Amniotic stem cell (primary cell): ENCODE measurements around the gene ANAPC15.

ENCODE experiments used
- DNase-seq: peaks from one replicate; lab custom pipeline; 2025; lab: John Stamatoyannopoulos, UW

ANAPC15 gene

GRCh38 chr11:72084965-72085364, 27.5 kb downstream of the ANAPC15 start:
- no peak for DNase-seq

- DNase-seq: no peak
Measured at GRCh38 chr11:72084076-72084475, 28.4 kb downstream of the ANAPC15 start.

- no peak for DNase-seq
Measured at GRCh38 chr11:72083414-72083813, 29.1 kb downstream of the ANAPC15 start.

- no peak for DNase-seq
Measured at GRCh38 chr11:72081821-72082453, 30.6 kb downstream of the ANAPC15 start.

GRCh38 chr11:72081184-72081644, 31.3 kb downstream of the ANAPC15 start:
- DNase-seq: no peak

GRCh38 chr11:72080326-72081183, 31.9 kb downstream of the ANAPC15 start, which contains the start of the genes LRRC51 and NUMA1:
Gene LRRC51, plus strand, starts transcription at chr11:72080850. Its CDS starts 8,234 bp downstream, at chr11:72089084.
Gene NUMA1, minus strand, starts transcription at chr11:72080542. Its CDS starts 44,599 bp downstream, at chr11:72035943.
- peak; percentile 100 for DNase-seq

- DNase-seq: no peak
Measured at GRCh38 chr11:72079819-72080325, 32.6 kb downstream of the ANAPC15 start.

GRCh38 chr11:72078477-72078876, 34.0 kb downstream of the ANAPC15 start:
- no peak for DNase-seq

- no peak for DNase-seq
Measured at GRCh38 chr11:72075756-72076155, 36.7 kb downstream of the ANAPC15 start.

GRCh38 chr11:72075109-72075508, 37.4 kb downstream of the ANAPC15 start:
- DNase-seq: no peak

GRCh38 chr11:72072348-72072747, 40.1 kb downstream of the ANAPC15 start:
- DNase-seq: no peak

GRCh38 chr11:72070491-72070890, 42.0 kb downstream of the ANAPC15 start:
- no peak for DNase-seq

GRCh38 chr11:72069787-72070251, 42.7 kb downstream of the ANAPC15 start:
- DNase-seq: peak; percentile 62

- DNase-seq: no peak
Measured at GRCh38 chr11:72069200-72069599, 43.3 kb downstream of the ANAPC15 start.

- no peak for DNase-seq
Measured at GRCh38 chr11:72067676-72068075, 44.8 kb downstream of the ANAPC15 start.

- no peak for DNase-seq
Measured at GRCh38 chr11:72067266-72067665, 45.2 kb downstream of the ANAPC15 start.

GRCh38 chr11:72066855-72067254, 45.6 kb downstream of the ANAPC15 start:
- DNase-seq: no peak

- no peak for DNase-seq
Measured at GRCh38 chr11:72061739-72062396, 50.6 kb downstream of the ANAPC15 start.
